ENCODE data around the gene ZNF611.
"Not testable (repeated sequence)": the region's sequence is repeated elsewhere in the genome, so short reads cannot be mapped to it uniquely, and the experiment has no call there.

The ZNF611 gene

DNA sequence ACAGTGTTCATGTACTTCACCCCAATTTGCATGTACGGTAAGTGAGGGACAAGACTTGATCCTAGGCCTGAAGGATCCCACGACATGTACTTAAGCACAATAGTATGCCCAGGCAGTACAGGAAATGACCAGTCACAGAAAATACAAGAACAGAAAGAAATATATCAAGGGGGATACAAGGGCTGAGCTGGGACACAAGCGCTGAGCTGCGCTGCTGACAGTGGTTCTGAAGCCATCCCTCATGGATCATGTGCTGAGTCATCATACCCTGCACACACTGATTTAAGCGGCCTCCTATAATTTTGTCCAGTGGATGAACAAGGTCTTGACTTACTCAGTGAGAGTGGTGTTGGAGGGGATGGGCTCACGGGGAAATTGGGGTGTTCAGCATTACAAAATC is 59.6 kb downstream of the ZNF611 start:
- DNase-seq: not testable (repeated sequence)

DNA sequence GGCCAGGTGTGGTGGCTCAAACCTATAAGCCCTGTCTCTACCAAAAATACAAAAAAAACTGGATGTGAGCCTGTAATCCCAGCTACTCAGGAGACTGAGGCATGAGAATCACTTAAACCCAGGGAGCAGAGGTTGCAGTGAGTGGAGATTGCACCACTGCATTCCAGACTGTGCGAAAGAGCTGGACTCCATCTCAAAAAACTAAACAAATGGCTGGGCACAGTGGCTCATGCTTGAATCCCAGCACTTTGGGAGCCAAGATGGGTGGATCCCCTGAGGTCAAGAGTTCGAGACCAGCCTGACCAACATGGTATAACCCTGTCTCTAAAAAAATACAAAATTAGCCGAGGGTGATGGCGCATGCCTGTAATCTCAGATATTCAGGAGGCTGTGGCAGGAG is 61.8 kb downstream of the ZNF611 start:
- no peak for DNase-seq

DNA sequence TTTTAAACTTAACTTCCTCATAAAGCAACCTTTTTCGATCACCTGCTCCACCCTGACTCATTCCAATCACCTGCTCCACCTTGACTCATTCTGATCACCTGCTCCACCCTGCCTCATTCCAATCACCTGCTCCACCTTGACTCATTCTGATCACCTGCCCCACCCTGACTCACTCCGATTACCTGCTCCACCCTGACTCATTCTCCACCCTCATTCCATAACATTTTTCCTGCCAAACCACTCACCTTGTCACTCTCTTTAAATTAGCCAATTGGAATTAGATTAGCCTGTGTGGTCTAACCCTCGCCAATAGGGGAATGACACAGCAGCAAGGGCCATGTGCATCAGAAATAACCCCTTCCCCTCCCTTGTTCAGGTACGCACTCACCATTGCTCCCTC is 64.8 kb downstream of the ZNF611 start:
- DNase-seq: no peak

DNA sequence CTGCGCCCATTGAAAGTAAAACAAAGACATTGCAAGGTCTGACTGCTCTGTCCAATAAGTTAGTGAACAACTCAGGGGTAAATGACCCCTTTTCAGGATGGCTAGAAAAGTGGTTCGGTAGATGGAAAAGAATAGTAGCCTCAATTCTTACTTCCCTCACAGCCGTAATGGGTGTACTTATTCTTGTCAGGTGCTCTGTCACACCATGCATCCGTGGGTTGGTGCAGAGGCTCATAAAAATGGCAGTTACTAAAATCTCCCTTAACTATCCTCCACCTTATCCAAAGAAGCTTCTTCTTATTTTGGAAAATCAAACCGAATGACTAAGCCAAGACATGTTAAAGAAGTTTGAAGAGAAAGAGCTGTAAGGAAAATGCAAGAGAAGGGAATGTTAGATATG is 65.3 kb downstream of the ZNF611 start:
- no peak for DNase-seq

DNA sequence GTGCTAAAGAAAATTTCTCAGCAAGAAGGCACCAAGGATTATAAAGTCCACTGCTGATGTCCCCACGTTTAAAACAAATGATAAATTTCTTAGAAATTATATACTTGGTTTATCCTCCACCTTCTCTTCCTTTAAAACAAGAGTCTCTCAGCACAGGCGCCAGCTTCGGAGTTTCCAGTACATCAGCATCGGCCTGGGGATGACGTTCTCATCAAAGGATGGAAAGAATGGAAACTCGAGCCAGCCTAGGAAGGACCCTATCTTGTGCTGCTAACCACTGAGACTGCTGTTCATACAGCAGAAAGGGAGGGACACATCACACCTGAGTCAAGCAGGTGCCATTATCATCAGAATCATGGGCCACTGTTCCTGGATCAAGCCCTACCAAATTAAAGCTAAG is 66.9 kb downstream of the ZNF611 start:
- no peak for DNase-seq

DNA sequence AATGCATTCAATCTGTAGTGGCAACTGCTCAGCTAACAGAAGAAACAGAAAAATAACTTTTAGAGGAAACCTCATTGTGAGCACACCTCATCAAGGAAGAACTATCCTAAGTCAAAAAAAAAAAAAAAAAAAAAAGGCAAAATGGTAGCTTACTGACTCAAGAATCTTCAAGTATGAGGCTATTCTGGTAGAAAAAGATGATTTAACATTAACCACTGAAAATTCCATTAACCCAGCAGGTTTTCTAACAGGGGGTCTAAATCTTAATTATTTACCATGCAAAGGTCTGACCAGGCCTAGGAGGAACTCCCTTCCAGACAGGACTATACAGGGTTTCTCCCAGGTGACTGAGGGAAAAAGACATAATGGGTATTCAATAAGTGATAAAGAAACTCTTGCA is 68.3 kb downstream of the ZNF611 start:
- DNase-seq: no peak

DNA sequence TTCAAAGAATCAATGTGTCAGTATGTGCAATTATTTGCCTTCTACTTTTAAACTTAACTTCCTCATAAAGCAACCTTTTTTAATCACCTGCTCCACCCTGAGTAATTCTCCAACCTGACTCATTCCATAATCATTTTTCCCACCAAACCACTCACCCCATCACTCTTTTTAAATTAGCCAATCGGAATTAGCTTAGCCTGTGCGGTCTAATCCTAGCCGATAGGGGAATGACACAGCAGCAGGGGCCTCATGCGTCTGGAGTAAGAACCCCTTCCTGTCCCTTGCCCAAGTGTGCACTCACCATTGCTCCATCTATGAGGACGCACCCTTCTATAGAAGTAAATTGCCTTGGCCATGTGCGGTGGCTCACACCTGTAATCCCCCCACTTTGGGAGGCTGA is 69.3 kb downstream of the ZNF611 start:
- DNase-seq: peak; percentile 2

DNA sequence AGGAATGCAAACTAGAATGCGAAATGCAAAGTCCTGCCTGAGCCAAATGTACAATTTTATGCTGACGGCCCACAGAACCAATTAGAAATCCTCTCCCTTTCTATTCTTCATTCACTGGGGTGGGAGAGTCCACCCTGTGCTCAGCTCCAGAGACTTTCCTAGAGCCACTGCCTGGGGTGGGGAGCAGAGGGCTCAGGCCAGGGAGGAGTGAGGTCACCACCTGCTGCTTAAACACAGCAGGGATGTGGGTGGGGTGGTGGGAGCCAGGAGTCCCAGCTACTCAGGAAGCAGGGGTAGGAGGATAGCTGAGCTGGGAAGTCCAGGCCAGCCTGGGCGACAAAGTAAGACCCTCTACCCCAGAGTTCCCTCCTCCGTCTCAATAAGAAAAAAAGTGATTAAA is 69.8 kb downstream of the ZNF611 start:
- no peak for DNase-seq

DNA sequence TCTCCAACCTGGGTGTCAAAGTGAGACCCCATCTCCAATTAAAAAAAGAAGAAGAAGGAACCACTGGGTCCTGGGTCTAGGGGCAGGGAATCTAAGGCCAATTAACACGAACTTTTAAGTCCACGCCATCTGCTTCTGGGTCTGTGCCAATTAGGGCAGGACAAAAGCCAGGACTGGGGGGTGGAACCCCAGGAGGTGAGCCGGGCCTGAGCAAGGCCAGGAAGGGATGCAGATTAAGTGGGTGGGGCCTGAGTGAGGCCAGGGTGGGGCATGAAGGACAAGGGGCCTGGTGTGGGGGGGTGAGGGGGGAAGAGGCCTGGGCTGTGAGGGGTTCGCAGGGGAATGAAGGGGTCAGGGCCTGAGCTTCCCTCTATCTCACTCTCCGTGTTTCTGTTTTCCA is 70.4 kb downstream of the ZNF611 start:
- no peak for DNase-seq

DNA sequence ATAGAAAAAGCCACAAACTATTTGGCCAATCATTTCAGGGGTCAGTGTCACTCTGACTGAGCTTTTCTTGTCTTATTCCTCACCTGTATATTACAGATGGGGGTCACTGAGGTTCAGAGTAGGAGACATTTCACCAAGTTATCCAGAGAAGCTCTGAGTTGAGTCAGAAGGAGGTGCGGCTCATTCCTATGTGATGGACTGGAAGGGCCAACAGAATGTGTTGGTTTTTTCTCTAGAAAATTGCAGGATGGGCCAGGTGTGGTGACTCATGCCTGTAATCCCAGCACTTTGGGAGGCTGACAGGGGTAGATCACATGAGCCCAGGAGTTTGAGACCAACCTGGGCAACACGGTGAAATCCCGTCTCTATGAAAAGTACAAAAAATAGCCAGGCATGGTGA is 72.2 kb downstream of the ZNF611 start:
- DNase-seq: no peak

DNA sequence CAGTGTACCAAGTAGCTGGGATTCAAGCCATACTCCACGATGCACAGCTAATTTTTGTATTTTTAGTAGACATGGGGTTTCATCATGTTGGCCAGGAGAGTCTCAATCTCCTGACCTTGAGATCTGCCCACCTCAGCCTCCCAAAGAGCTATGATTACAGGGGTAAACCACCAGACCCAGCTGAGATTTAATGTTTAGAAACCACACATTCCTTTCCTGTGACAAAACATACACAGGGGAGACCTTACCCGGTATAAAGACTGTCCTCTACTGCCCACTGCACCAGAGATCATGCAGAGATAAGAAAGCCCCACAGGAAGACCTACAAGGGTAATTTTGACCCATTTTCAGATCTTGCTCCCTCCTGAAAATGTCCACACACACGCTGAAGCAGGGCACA is 73.9 kb downstream of the ZNF611 start:
- peak; percentile 13 for DNase-seq

DNA sequence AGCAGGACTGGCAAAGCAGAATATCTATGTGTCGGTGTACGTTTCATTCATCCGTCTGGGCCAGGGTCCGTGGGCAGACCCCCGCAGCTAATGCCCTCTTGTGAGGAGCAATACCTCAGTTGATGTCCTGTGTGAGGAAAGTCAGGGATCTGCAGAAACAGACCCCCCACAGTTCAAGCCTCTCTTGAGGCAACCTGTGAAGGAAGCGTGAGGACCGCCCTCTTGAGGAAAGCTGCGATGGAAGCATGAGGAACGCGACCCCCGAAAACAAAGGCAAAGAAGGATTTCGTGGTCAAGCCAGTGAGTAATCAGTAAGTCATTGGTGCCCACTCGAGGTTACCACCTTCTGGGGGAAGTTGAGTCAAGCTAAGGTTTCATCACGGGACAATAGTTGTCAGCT is 75.8 kb downstream of the ZNF611 start:
- DNase-seq: no peak

DNA sequence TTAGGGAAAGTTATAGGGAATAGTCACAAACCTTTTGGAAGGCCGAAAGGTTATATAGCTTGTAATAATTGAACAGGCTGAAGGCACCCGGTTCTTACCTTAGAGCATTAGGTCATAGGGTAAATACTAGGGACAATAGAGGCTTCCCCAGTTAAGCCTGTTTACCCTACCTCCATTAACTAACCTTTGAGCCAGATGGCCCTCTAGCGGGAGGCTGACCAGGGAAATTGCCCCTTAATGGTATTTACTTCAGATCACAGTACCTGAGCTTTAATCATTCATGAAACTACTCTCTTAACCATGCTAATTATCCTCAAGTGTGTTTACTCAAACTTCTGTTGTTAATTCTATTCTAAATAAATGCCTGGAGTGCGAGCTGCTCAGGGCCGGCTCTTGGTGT is 76.2 kb downstream of the ZNF611 start:
- no peak for DNase-seq

DNA sequence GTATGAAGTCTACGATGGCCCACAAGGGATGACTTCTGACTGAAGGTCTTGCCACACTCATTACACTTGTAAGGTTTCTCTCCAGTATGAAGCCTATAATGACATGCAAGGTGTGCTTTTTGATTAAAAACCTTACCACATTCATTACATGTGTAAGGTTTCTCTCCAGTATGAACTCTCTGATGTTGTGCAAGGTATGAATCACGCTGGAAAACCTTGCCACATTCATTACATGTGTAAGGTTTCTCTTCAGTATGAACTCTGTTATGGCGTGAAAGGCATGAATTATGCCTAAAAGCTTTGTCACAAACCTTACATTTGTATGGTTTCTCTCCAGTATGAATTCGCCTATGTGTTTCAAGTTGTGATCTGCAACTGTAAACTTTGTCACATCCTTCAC is 81.7 kb downstream of the ZNF611 start:
- no peak for DNase-seq

All from HCEC 1CT (cell line).